Endothelial cell of umbilical vein (primary cell): ENCODE results near the gene APOO.

Experiments
- EZH2 ChIP-seq: IDR thresholded peaks from 2 replicates; pipeline ENCODE4 v1.6.1; 2012; ENCODE audit warnings: borderline replicate concordance, low read depth, mild to moderate bottlenecking, moderate library complexity, low read length, inconsistent platforms; ENCODE audit not compliant: severe bottlenecking
- FOS ChIP-seq: IDR thresholded peaks from 2 replicates; pipeline ENCODE4 v1.6.1; 2011; ENCODE audit warnings: mild to moderate bottlenecking, low read length, moderate library complexity, borderline replicate concordance; ENCODE audit not compliant: insufficient read depth
- POLR2A ChIP-seq: IDR thresholded peaks from 2 replicates; pipeline ENCODE4 v1.6.1; 2012; ENCODE audit warnings: low read depth, mild to moderate bottlenecking, control low read depth, low read length
- TF ChIP-seq, protein P1 (sequence below), 2 donors: IDR thresholded peaks; 1 replicate in 1 of 2; 2 replicates in 1 of 2; pipeline ENCODE4 v1.5.1; 2011; ENCODE audit warnings: low read length in 2 of 2, mild to moderate bottlenecking in 2 of 2, moderate library complexity in 2 of 2, control low read depth in 1 of 2, inconsistent platforms in 1 of 2, low read depth in 1 of 2; ENCODE audit not compliant: insufficient read depth in 1 of 2; ENCODE audit errors: extremely low read depth in 1 of 2
- TF ChIP-seq, protein P2 (sequence below): IDR thresholded peaks from 2 replicates; pipeline ENCODE4 v1.6.1; 2011; ENCODE audit not compliant: insufficient read depth, insufficient read length

DNA sequence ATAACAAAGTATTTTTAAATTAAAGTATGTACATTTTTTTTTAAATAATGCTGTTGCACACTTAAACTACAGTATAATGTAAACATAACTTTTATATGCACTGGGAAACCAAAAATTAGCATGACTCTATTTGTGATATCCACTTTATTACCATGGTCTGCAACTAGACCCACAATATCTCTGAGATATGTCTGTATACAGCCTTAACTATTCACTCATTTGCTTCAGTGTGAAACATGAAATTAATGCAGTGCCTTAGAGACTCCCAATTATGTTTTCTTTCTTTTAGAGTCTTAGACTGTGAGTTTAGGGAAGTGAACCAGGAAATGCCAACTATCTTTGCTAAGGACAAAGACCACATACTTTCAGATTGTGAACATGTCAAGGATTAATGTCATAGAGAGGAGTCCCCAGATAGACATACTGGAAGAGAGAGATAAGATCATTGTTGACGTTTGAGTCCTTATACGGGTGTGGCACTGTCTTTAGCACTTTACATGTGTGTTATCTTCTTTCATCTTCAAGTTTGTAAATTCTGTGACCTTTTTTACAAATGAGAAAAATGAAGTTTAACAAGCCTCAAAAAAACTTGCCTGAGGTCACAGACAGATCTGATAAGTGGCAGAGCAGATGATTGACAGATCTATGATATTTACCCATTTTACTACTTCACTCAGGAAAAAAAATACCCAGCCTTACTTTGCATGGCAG lies 23.3 kb upstream of the APOO start:
- TF ChIP-seq, protein P1, sequence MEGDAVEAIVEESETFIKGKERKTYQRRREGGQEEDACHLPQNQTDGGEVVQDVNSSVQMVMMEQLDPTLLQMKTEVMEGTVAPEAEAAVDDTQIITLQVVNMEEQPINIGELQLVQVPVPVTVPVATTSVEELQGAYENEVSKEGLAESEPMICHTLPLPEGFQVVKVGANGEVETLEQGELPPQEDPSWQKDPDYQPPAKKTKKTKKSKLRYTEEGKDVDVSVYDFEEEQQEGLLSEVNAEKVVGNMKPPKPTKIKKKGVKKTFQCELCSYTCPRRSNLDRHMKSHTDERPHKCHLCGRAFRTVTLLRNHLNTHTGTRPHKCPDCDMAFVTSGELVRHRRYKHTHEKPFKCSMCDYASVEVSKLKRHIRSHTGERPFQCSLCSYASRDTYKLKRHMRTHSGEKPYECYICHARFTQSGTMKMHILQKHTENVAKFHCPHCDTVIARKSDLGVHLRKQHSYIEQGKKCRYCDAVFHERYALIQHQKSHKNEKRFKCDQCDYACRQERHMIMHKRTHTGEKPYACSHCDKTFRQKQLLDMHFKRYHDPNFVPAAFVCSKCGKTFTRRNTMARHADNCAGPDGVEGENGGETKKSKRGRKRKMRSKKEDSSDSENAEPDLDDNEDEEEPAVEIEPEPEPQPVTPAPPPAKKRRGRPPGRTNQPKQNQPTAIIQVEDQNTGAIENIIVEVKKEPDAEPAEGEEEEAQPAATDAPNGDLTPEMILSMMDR (IDR thresholded peaks at IDR 0.05; ENCODE audit: extremely low read depth in 1 of 2, insufficient read depth in 1 of 2, low read depth in 1 of 2, low read length in 2 of 2), result no peak
- TF ChIP-seq POLR2A (no peak), EZH2 (no peak), FOS (no peak)
- TF ChIP-seq, protein P2, sequence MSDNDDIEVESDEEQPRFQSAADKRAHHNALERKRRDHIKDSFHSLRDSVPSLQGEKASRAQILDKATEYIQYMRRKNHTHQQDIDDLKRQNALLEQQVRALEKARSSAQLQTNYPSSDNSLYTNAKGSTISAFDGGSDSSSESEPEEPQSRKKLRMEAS, result no peak
